SU-DHL-6 (cell line): ENCODE measurements around the gene JMJD4.

Experiments used
- H2AFZ ChIP-seq: fragments of 200-600 bp; sonication (generic); 2 replicates; pipeline ENCODE4 v1.6.1; 2014; ENCODE audit warnings: low read depth, mild to moderate bottlenecking, moderate library complexity, mixed read lengths, antibody characterized with exemption, low read length; ENCODE audit not compliant: severe bottlenecking
- H3F3A ChIP-seq: fragments of 200-600 bp; shearing (Covaris generic); 2 replicates; pipeline ENCODE4 v1.6.0; 2016; ENCODE audit warnings: antibody characterized with exemption, mild to moderate bottlenecking; ENCODE audit not compliant: insufficient read depth
- H3K27ac ChIP-seq: fragments of 200-600 bp; sonication (generic); 2 replicates; pipeline ENCODE4 v1.5.1; 2016; ENCODE audit warnings: low read depth, mild to moderate bottlenecking, low read length, moderate library complexity, mixed read lengths
- H3K27me3 ChIP-seq: fragments of 200-600 bp; sonication (generic), shearing (Covaris generic); 2 replicates; pipeline ENCODE4 v1.6.0; 2014; ENCODE audit warnings: mild to moderate bottlenecking, low read length
- H3K36me3 ChIP-seq: fragments of 200-600 bp; sonication (generic); 2 replicates; pipeline ENCODE4 v1.6.1; 2014; ENCODE audit warnings: mild to moderate bottlenecking, low read length, mixed read lengths
- H3K4me2 ChIP-seq: fragments of 300-600, 200-600 bp; shearing (Covaris generic), sonication (generic); 2 replicates; pipeline ENCODE4 v1.6.0; 2014; ENCODE audit warnings: low read length, low read depth, mild to moderate bottlenecking; ENCODE audit not compliant: poor library complexity, severe bottlenecking
- H3K4me3 ChIP-seq: fragments of 200-600 bp; sonication (generic); 2 replicates; pipeline ENCODE4 v1.5.1; 2014; ENCODE audit warnings: antibody characterized with exemption, low read length, mild to moderate bottlenecking, mixed read lengths; ENCODE audit not compliant: insufficient read depth, poor library complexity, severe bottlenecking
- H3K79me2 ChIP-seq: fragments of 200-600 bp; sonication (generic); 2 replicates; pipeline ENCODE4 v1.6.1; 2014; ENCODE audit warnings: mild to moderate bottlenecking, low read length, moderate library complexity; ENCODE audit not compliant: insufficient read depth
- H3K9ac ChIP-seq: fragments of 200-600 bp; sonication (generic); 2 replicates; pipeline ENCODE4 v1.7.0; 2014; ENCODE audit warnings: mild to moderate bottlenecking, low read length
- H3K9me2 ChIP-seq: fragments of 200-600 bp; sonication (generic); replicated peaks from 2 replicates; pipeline ENCODE4 v1.6.1; 2014; ENCODE audit warnings: low read length; ENCODE audit not compliant: insufficient read depth
- H3K9me3 ChIP-seq: fragments of 200-600 bp; sonication (generic); 2 replicates; pipeline ENCODE4 v1.6.1; 2014; ENCODE audit warnings: low read length, mixed read lengths; ENCODE audit not compliant: insufficient read depth
- H4K20me1 ChIP-seq: fragments of 200-600 bp; sonication (generic); 2 replicates; pipeline ENCODE4 v1.6.1; 2014; ENCODE audit warnings: low read depth, mild to moderate bottlenecking, antibody characterized with exemption, low read length, moderate library complexity, mixed read lengths
- EZH2phosphoT487 ChIP-seq: fragments of 200-600 bp; sonication (generic), shearing (Covaris generic); conservative IDR thresholded peaks from 2 replicates; pipeline ENCODE4 v1.6.1; 2018; ENCODE audit warnings: mild to moderate bottlenecking, antibody characterized with exemption, low read length, moderate library complexity, mixed read lengths
- TF ChIP-seq, protein P1 (sequence below): fragments of 200-600 bp; sonication (generic); IDR thresholded peaks from one replicate; pipeline ENCODE4 v1.5.1; 2017; ENCODE audit warnings: antibody characterized with exemption, mild to moderate bottlenecking, low read length, moderate library complexity; ENCODE audit not compliant: insufficient read depth, poor library complexity, severe bottlenecking

Gene JMJD4

GRCh38 chr1:227762231-227762911 is 27.3 kb upstream of the JMJD4 start:
- H3K9me3 ChIP-seq: no peaks in the 10 kb centered on the region
- TF ChIP-seq, protein P1, sequence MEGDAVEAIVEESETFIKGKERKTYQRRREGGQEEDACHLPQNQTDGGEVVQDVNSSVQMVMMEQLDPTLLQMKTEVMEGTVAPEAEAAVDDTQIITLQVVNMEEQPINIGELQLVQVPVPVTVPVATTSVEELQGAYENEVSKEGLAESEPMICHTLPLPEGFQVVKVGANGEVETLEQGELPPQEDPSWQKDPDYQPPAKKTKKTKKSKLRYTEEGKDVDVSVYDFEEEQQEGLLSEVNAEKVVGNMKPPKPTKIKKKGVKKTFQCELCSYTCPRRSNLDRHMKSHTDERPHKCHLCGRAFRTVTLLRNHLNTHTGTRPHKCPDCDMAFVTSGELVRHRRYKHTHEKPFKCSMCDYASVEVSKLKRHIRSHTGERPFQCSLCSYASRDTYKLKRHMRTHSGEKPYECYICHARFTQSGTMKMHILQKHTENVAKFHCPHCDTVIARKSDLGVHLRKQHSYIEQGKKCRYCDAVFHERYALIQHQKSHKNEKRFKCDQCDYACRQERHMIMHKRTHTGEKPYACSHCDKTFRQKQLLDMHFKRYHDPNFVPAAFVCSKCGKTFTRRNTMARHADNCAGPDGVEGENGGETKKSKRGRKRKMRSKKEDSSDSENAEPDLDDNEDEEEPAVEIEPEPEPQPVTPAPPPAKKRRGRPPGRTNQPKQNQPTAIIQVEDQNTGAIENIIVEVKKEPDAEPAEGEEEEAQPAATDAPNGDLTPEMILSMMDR: peak; percentile 74
- no peak for TF ChIP-seq EZH2phosphoT487
- no peak overlapping the region for H3K4me2 ChIP-seq
- H3K9ac ChIP-seq: no peak overlapping the region
- no peaks in the 10 kb centered on the region for H3K27me3 ChIP-seq
- H3K79me2 ChIP-seq: 0 out of 2 replicates have a peak, but pooled peaks cover 7% of the 10 kb centered on the region
- no peak overlapping the region for H3K4me3 ChIP-seq
- H2AFZ ChIP-seq: no peak overlapping the region
- H3K36me3 ChIP-seq: no peaks in the 10 kb centered on the region
- no peaks in the 10 kb centered on the region for H3F3A ChIP-seq
- H3K9me2 ChIP-seq: no peaks in the 10 kb centered on the region
- no peak overlapping the region for H3K27ac ChIP-seq
- H4K20me1 ChIP-seq: no peaks in the 10 kb centered on the region

DNA sequence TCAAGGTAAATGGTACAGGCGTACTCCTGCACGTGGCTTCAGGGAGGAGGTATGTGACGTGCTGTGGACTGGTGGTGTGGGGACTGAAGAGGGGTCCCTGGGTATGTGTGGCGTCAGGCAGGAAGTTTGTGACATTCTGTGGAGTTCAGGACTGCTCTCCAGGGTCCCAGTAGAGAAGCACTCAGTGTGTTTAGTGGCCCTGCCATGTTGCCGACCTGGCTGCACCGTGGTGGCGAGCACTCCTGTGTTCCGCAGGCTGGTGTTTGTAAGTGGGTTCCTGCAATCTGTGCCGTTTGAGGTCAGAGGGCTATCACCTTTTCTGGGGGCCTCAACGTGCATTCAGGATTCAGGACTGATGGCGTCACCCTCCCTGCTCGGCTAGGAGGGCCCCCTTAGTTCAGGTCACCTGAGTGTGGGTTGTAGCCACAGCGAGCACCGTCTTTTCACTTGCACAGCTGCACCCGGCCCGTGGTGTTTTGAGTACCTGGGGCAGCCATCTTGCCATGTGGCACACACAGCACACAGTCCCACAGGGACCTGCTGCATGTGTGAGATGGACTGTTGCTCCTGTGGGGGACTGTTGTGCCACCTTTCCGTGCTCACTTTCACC is 26.6 kb upstream of the JMJD4 start:
- Histone ChIP-seq H3K9me3 (no peaks in the 10 kb centered on the region), H3K9ac (no peak overlapping the region), H3F3A (no peaks in the 10 kb centered on the region), H2AFZ (no peak overlapping the region), H3K27me3 (no peaks in the 10 kb centered on the region), H3K4me2 (no peak overlapping the region), H3K4me3 (no peak overlapping the region), H3K27ac (no peak overlapping the region), H3K9me2 (no peaks in the 10 kb centered on the region), H3K36me3 (no peaks in the 10 kb centered on the region), H3K79me2 (0 out of 2 replicates have a peak, but pooled peaks cover 7% of the 10 kb centered on the region), H4K20me1 (no peaks in the 10 kb centered on the region)
- TF ChIP-seq EZH2phosphoT487: no peak
- TF ChIP-seq, protein P1: no peak

DNA sequence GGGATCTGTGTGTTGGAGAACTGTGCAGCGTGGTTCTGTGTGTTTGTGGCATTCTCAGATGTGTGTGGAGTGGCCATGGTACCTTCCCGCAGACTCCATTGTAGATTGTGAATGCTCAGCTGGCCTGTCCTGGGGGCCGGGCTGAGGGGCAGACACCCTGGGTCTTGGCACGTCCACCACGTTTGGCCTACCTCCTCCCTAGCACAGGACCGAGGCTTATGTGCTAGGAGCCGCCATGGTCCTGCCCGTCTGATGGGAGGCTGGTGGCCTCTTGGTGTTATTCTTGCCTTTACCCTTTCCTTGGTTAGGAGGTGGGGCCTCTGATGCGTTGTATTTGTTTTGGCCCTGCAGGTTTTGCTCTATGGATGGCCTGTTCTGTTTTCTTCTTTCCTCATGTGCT is 25.3 kb upstream of the JMJD4 start:
- Histone ChIP-seq H3K27me3 (no peaks in the 10 kb centered on the region), H3K79me2 (0 out of 2 replicates have a peak, but pooled peaks cover 10% of the 10 kb centered on the region), H3F3A (no peaks in the 10 kb centered on the region), H2AFZ (no peak overlapping the region), H3K9me3 (no peaks in the 10 kb centered on the region), H3K27ac (no peak overlapping the region), H3K36me3 (no peaks in the 10 kb centered on the region), H3K9ac (no peak overlapping the region), H4K20me1 (no peaks in the 10 kb centered on the region), H3K9me2 (no peaks in the 10 kb centered on the region), H3K4me3 (no peak overlapping the region), H3K4me2 (no peak overlapping the region)
- TF ChIP-seq EZH2phosphoT487: no peak
- TF ChIP-seq, protein P1: no peak
